Stimulated activated CD8-positive, alpha-beta memory T cell treated with anti-CD3 and anti-CD28 coated beads, Interleukin-2, amount 100 ng/mL, for 1 hour (primary cell): Measurements from ENCODE around the gene TRMT112.

Experiments used
- DNase-seq, 2 donors: peaks; one replicate each; pipeline ENCODE4 v3.0.0-alpha.2; 2020; ENCODE audit warnings: low read depth in 2 of 2

The TRMT112 gene

GRCh38 chr11:64317325-64317960 is at the start of gene TRMT112:
TRMT112 (minus strand) TSS chr11:64317559; CDS start chr11:64317526, 33 bp downstream.
- peak; percentile 86 to 89 for DNase-seq

DNA sequence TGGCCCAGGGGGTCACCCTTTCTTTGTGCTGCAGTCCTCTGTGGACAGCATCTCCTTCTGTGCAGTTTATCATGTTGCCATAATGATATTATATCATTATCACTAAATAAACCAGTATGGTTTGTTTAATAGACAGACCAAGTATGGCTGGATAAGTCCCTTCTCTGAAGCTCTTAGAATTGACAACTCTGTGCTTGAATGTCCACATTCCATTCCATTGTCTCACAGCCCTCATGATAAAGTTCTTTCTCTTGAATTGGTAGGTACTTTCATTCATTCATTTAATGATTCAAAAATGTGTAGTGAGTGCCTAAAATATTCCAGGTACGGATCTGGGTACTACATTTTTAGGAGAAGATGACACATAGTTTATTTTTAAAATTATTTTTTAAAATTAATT is 49.4 kb upstream of the TRMT112 start:
- DNase-seq: no peak

DNA sequence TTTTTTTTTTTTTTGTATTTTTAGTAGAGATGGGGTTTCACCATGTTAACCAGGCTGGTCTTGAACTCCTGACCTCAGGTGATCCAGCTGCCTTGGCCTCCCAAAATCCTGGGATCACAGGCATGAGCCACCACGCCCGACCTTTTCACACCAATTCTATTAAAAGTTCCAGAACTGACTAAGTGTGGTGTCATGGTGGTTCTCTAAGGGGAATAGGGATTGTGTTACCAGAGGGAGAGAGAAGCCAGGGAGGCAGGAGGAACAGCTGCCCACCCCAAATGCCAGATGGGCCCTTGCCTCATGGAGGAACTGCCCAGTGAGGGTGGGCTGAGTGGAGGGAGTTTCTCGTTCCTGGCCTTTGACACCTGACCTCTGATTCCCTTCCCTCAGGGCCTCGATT is 47.6 kb upstream of the TRMT112 start:
- no peak for DNase-seq

DNA sequence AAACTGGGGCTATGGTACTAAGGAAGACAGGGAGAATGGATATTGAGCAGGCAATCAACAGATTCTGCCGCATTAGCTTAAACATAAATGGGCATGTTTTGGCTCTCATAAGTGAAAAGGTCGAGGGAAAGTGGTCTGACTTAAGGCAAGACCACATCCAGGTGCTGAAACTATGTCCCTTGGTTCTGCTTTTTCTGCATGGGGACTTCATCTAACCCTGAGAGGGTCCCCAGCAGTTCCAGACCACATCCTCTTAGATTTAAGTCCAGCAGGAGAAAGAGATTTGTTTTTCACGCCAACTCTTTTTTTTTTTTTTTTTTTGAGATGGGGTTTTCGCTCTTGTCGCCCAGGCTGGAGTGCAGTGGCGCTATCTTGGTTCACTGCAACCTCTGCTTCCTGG is 47.1 kb upstream of the TRMT112 start:
- no peak for DNase-seq

DNA sequence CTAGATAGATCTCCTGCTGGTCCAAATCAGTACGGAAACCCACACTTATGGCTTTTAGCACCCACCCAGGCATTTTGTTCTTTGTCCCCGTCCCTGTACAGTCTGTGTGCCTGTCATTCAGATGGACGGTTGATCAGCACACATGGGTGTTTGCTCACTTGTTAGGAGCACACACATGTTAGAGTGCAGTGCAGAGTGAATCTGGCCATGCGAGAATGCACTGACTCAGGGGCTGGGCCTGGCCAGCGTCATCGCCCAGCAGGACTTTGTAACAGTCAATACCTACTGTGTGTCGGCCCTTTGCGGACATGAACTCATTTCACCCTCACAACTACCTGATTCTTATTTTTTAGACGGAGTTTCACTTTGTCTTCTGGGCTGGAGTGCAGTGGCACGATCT is 45.0 kb upstream of the TRMT112 start:
- DNase-seq: no peak

DNA sequence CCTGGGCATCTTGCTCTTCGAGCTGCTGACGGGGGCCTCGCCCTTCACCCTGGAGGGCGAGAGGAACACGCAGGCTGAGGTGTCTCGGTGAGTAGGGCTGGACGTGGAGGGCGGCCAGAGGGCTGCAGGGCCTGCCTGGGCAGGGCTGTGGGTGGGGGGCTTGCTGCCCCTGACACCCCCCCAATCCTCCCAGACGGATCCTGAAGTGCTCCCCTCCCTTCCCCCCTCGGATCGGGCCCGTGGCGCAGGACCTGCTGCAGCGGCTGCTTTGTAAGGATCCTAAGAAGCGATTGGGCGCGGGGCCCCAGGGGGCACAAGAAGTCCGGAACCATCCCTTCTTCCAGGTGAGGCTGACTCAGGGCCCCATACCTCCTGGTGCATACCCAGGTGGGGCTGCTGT is 44.3 kb upstream of the TRMT112 start:
- DNase-seq: no peak

DNA sequence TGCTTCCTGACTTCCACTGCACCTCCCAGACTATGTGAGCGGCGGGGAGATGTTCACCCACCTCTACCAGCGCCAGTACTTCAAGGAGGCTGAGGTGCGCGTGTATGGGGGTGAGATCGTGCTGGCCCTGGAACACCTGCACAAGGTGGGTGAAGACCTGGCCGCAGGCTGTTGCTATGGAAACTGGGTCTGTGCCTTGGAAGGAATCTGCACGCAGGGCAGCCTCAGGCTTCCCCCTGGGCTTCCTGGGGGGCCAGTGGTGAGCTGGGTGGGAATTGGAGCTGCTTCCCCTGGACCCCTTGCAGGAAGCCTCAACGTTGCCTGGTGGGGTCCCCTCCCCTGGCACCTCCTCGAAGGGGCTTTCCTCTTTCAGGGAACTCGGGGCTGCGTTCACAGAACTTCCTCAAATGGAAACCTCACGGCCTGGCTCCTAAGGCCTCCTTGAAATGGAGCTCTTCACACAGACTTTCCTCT is 43.1 kb upstream of the TRMT112 start:
- no peak for DNase-seq

GRCh38 chr11:64359712-64360445 is 42.5 kb upstream of the TRMT112 start:
- no peak for DNase-seq

GRCh38 chr11:64358907-64359711 is 41.8 kb upstream of the TRMT112 start, which contains the start of gene RPS6KA4:
RPS6KA4 (plus strand) TSS chr11:64359162; CDS start chr11:64359236, 74 bp downstream.
- no peak for DNase-seq

- no peak for DNase-seq
These were observed 41.2 kb upstream of the TRMT112 start for GRCh38 chr11:64358536-64358906.

DNA sequence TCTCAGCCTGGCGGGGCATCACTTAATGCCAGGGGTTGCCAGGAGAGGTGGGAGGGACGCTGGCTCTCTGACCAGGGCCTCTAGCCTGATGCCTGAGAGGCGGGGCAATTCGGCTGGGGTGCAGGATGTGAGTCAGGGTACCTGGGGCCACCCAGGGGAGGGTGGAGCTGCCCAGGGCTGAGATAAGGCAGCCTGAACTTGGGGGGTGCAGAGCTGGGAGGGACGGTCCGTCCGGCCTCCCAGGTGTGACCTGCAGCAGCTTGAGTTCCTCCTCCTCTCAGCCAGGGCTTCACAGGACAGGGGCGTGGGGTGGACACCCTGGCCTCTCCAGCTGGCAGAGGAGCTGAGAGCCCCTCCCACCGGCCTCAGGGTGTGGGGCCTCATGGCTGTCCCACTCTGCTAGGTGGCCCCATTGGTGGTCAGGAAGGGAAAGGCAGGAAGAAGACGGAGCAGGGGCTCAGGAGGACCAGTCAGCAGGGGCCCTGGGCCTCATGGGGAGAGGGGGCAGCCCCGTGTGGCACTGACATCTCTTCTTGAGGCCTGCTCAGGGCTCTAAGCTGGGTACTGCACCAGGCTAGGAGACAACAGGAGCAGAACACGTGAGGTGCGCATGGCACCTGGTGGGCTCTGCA is 40.7 kb upstream of the TRMT112 start:
- no peak for DNase-seq

DNA sequence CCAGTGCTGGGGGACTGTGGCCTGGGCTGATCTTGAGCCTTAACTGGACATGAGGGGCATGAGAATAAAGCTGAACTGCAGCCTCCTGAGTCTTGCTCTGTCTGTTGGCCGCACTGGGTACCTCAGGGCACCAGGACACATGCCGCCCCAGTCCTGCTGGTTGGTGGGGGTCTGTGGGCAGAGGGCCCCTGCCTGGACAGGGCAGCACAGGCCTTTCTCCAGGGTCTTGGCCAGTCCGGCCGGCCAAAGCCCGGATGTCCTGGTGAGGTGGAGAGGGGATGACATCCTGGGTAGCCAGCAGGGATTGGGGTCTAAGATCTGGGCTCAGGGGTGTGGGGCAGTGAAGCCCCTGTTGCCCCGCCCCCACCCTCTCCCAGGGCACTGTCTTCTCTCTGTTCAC is 40.1 kb upstream of the TRMT112 start:
- DNase-seq: no peak

DNA sequence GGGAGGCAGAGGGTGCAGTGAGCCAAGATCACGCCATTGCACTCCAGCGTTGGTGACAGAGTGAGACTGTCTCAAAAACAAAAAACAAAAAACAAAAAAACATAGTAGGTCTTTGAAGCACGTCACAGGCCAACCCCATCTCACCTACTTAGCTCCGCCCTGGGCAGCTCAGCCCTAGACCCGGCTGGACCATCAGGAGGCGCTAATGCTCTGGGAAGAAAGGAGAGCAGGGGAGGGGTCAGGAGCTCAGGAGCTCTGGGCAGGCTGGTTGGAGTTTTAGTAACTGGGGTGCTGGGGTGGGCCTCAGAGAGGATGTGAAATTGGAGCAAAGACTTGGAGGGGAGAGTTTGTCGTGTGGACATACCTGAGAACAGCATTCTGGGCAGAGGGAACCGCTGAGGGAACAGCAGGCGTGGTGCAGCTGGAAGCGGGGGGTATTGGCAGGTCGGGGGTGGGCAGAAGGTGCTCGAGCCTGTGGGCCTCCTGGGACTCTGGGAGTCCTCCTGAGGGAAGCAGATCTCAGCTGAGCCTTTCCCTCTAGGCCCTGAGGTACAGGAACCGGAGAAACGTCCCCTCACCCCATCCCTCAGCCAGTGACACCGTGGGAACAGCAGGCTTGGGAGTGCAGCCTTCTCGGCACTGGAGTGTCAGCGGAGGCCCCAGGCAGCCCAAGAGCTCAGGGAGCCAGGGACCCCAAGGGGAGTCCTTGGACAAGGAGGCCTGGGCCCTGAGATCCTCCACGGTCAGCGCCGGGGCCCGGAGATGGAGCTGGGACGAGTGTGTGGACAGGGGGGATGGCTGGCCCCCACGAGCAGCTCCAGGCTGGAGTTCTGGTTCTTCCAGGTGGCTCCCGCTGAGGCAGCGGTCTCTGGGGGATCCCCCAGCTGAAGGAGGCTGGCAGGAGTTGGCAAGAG is 39.4 kb upstream of the TRMT112 start:
- DNase-seq: no peak

DNA sequence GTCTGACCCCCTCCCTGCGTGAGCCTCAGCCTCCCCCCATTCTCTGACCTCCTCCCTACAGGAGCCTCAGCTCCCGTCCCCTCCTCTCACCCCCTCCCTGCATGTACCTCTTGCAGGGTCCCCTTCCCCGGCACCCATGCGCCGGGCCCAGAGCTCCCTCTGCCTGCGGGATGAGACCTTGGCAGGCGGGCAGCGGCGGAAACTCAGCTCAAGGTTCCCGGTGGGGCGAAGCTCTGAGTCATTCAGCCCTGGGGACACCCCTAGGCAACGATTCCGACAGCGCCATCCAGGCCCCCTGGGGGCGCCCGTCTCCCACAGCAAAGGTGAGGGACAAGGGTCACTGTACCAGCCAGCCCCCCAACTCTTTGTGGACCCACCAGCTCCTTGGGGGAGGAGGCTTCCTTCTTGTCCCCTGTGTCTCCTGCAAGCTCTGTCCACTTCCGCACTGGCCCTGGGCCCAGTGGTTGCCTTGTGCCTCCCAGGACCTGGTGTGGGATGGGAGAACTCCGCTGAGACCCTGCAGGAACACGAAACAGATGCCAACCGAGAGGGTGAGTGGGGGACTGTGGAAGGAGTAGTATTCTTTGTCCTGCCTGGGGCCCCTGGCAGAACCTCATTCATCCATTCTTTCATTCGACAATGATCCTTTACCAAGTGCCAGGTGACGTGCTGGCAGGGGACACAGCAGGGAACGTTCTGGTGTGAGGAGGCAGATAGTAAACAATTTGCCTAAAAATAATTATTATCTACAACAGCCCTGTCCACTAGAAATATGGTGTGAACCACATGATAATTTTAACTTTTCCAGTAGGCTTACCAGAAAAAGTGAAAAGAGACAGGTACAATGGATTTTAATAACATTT is 38.0 kb upstream of the TRMT112 start:
- DNase-seq: no peak

- DNase-seq: no peak
These were observed 36.6 kb upstream of the TRMT112 start for GRCh38 chr11:64353715-64354506.

- no peak for DNase-seq
These were observed 35.8 kb upstream of the TRMT112 start for GRCh38 chr11:64352995-64353714.

DNA sequence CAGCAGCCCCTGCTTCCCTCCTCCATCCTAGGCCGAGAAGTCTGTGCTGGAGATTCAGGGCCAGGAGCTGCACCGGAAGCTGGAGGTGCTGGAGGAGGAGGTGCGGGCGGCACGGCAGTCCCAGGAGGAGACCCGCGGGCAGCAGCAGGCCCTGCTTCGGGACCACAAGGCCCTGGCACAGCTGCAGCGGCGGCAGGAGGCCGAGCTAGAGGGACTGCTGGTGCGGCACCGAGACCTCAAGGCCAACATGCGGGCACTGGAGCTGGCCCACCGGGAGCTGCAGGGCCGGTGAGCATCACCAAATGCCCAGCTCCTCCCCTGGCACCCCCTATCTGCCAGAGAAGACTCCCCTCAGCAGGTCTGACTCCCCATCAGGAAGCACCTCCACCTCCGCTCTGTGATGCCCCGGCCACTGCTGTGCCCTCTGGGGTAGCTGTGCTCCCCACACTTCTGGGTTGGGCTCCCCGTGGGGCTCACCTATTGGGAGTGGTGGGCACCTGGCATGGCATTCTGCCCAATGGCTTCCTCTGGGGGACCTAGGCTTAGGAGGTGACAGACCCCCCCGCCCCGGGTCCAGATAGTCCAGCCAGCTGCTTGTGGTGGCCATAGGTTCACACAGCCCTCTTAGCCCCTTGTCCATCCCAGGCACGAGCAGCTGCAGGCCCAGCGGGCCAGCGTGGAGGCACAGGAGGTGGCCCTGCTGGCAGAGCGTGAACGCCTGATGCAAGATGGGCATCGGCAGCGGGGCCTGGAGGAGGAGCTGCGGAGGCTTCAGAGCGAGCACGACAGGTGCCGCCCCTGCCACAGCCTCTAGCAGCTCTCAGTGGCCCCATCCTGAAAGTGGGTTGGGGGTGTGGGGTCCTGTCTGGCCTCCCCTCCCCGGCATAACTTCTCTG is 35.0 kb upstream of the TRMT112 start:
- DNase-seq: no peak
